Measurements from ENCODE around the gene XRRA1. TPM values are rescaled to one million over a fixed set of nuclear protein-coding genes. Genes with fewer than 3 reads are reported as not detected.

XRRA1 gene
- total RNA-seq, 1 donor from 2014 or later: 10.0 TPM

DNA sequence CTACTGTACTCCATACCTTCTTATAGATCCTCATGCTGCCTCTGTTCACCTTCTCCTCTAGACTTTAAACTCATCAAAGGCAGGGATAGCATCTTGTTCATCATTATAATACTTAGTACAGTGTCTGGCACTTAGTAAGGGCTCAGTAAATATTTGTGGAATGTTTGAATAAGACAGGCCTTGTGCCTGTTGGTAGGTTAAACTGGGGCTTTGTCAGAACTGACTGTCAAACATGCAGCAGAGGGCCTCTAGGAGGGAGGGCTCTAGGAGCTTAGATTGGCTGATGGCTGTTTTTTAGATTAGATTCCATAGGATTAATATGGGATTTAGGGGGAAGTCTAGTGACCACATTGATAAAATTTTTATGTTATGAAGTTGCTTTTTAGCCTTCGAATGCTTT is 129.5 kb downstream of the XRRA1 start:
- Histone ChIP-seq H3K36me3 (peaks cover 9% of the 10 kb centered on the region), H3K27me3 (ENCODE audit: low read depth) (no peaks in the 10 kb centered on the region), H3K4me1 (peaks cover 31% of the 10 kb centered on the region), H3K9me3 (no peaks in the 10 kb centered on the region), H3K4me3 (no peak overlapping the region), H3K27ac (no peak overlapping the region)
- intact Hi-C loops (cut with DNase I): no loop called here
- no peak for DNase-seq
- no peak for TF ChIP-seq CTCF (IDR thresholded peaks at IDR 0.05)
- ATAC-seq: no peak

- intact Hi-C loops (cut with DNase I): no loop called here
- Histone ChIP-seq H3K27me3 (ENCODE audit: low read depth) (no peaks in the 10 kb centered on the region), H3K4me3 (no peak overlapping the region), H3K36me3 (peaks cover 9% of the 10 kb centered on the region), H3K4me1 (peaks cover 31% of the 10 kb centered on the region), H3K27ac (no peak overlapping the region), H3K9me3 (no peaks in the 10 kb centered on the region)
- no peak for TF ChIP-seq CTCF (IDR thresholded peaks at IDR 0.05)
- ATAC-seq (no peak), DNase-seq (no peak)
These were observed 130.5 kb downstream of the XRRA1 start for GRCh38 chr11:74818283-74818946.

- Histone ChIP-seq H3K4me3 (no peak overlapping the region), H3K9me3 (no peaks in the 10 kb centered on the region), H3K4me1 (peaks cover 16% of the 10 kb centered on the region), H3K36me3 (peaks cover 9% of the 10 kb centered on the region), H3K27me3 (ENCODE audit: low read depth) (no peaks in the 10 kb centered on the region), H3K27ac (no peak overlapping the region)
- intact Hi-C loops (cut with DNase I): no loop called here
- no peak for TF ChIP-seq CTCF (IDR thresholded peaks at IDR 0.05)
- DNase-seq (no peak), ATAC-seq (no peak)
These were observed 132.2 kb downstream of the XRRA1 start for GRCh38 chr11:74816664-74817063.

DNA sequence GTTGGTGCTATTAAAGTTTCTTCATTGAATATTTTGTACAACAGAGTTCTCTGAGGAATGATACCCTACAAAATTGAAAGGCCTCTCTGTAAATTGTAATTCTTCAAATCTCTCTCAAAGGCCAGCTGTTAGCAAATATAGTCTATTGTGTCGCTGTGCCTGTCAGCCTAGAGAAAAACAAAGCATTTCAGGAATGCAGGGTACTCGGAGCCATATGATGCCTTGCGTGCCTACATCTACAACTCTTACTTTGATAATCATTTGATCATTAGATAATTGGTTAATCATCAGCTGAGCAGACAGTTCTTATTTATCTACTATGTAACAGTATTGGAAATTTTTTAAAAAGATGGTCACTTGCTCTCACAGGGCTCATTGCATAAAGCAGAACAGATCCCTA is 132.9 kb downstream of the XRRA1 start:
- no peak overlapping the region for H3K27ac ChIP-seq
- ATAC-seq: no peak
- DNase-seq: no peak
- H3K27me3 ChIP-seq (ENCODE audit: low read depth): no peaks in the 10 kb centered on the region
- no peaks in the 10 kb centered on the region for H3K9me3 ChIP-seq
- no peak for TF ChIP-seq CTCF (IDR thresholded peaks at IDR 0.05)
- H3K4me3 ChIP-seq: no peak overlapping the region
- peaks cover 9% of the 10 kb centered on the region for H3K36me3 ChIP-seq
- intact Hi-C loops (cut with DNase I): no loop called here
- H3K4me1 ChIP-seq: peaks cover 16% of the 10 kb centered on the region

DNA sequence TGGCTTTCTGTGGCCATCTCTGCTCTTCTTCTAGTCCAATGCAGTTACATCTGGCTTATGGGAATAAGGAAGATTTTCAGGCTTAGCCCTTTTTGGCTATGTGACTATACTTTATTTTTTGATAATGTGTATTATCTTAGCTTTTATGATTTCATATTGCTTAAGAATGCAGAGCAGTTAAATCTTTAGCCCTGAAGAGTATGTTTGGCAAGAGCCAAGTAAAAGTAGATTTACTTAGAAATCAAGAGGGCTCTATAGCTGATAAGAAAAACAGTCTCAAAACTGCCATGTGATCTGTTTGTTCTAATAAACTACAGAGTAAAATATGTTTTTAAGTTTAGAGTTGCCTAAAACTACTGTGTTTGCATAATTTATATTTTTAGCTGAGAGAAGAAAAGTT is 139.1 kb downstream of the XRRA1 start:
- H3K4me3 ChIP-seq: peak overlapping the region; percentile 0
- no peaks in the 10 kb centered on the region for H3K9me3 ChIP-seq
- no peak overlapping the region for H3K27ac ChIP-seq
- peak in 1 of 2 donors; percentile 76 for ATAC-seq
- no peak for TF ChIP-seq CTCF (IDR thresholded peaks at IDR 0.05)
- peaks cover 20% of the 10 kb centered on the region for H3K4me1 ChIP-seq
- H3K36me3 ChIP-seq: no peaks in the 10 kb centered on the region
- no peaks in the 10 kb centered on the region for H3K27me3 ChIP-seq (ENCODE audit: low read depth)
- intact Hi-C loops (cut with DNase I): no loop called here
- DNase-seq: no peak

All from lower lobe of right lung (tissue), 2 donors.